ENCODE results near the gene WSB2. TPM values are rescaled to one million over a fixed set of nuclear protein-coding genes. Genes with fewer than 3 reads are reported as not detected.
A peak's percentile ranks its signal among the peaks of the same experiment; 100 is the strongest.
"Not testable (repeated sequence)": the region's sequence is repeated elsewhere in the genome, so short reads cannot be mapped to it uniquely, and the experiment has no call there.

WSB2 gene
- total and polyA plus RNA-seq, 9 of the 15 experiments (the other 6 are each of a cell fraction or from before 2014, with no cell fraction given), result 31.4 to 77.6 (median 52.6) TPM

DNA sequence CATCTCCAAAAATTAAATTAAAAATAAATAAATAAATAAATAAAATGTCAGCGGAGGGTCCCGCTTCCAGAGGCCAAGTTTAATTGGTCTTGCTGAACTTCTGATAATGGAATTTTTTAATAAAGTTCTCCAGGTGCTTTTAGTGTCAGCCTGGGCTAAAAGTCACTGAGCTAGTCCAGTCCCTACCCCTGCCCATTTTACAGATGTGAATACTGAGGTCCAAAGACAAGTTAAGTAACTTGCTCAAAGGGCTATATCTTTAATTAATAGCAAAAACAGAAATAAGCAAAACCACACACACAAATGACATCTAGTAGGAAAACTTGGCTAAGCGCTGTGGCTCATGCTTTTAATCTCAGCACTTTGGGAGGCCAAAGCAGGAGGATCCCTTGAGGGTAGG, 50.1 kb downstream of the WSB2 start (continued):
- TF ChIP-seq, protein P1, sequence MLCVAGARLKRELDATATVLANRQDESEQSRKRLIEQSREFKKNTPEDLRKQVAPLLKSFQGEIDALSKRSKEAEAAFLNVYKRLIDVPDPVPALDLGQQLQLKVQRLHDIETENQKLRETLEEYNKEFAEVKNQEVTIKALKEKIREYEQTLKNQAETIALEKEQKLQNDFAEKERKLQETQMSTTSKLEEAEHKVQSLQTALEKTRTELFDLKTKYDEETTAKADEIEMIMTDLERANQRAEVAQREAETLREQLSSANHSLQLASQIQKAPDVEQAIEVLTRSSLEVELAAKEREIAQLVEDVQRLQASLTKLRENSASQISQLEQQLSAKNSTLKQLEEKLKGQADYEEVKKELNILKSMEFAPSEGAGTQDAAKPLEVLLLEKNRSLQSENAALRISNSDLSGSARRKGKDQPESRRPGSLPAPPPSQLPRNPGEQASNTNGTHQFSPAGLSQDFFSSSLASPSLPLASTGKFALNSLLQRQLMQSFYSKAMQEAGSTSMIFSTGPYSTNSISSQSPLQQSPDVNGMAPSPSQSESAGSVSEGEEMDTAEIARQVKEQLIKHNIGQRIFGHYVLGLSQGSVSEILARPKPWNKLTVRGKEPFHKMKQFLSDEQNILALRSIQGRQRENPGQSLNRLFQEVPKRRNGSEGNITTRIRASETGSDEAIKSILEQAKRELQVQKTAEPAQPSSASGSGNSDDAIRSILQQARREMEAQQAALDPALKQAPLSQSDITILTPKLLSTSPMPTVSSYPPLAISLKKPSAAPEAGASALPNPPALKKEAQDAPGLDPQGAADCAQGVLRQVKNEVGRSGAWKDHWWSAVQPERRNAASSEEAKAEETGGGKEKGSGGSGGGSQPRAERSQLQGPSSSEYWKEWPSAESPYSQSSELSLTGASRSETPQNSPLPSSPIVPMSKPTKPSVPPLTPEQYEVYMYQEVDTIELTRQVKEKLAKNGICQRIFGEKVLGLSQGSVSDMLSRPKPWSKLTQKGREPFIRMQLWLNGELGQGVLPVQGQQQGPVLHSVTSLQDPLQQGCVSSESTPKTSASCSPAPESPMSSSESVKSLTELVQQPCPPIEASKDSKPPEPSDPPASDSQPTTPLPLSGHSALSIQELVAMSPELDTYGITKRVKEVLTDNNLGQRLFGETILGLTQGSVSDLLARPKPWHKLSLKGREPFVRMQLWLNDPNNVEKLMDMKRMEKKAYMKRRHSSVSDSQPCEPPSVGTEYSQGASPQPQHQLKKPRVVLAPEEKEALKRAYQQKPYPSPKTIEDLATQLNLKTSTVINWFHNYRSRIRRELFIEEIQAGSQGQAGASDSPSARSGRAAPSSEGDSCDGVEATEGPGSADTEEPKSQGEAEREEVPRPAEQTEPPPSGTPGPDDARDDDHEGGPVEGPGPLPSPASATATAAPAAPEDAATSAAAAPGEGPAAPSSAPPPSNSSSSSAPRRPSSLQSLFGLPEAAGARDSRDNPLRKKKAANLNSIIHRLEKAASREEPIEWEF (CRISPR knock-in tag; IDR thresholded peaks at IDR 0.05), result no peak
- TF ChIP-seq L3MBTL2 (IDR thresholded peaks at IDR 0.05), result no peak

DNA sequence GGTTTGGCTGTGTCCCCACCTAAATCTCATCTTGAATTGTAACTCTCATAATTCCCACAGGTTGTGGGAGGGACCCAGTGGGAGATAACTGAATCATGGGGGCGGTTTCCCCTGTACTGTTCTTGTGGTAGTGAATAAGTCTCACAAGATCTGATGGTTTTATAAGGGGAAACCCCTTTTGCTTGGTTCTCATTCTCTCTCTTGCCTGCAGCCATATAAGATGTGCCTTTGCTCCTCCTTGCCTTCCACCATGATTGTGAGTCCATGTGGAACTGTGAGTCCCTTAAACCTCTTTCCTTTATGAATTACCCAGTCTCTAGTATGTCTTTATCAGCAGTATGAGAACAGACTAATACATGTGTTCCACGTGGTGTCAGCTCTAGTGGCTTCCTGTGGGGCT, 61.2 kb downstream of the WSB2 start:
- H3K9me3 ChIP-seq (replicated peaks; ENCODE audit: control insufficient read depth, insufficient read depth, low read depth, low read length); H3K9me1 ChIP-seq (ENCODE audit: control insufficient read depth, insufficient read depth, low read length); H4K20me1 ChIP-seq (replicated peaks; ENCODE audit: control insufficient read depth, insufficient read depth, low read length); ATAC-seq; DNase-seq (ENCODE audit: extremely low read depth in 1 of 4, low spot score in 3 of 4); intact Hi-C loops (cut with micrococcal nuclease); H3K36me3 ChIP-seq (ENCODE audit: control insufficient read depth, insufficient read depth, low read length); H3K4me2 ChIP-seq (ENCODE audit: insufficient read depth, low read length); in situ Hi-C loops (cut with MboI); H3K27ac ChIP-seq (ENCODE audit: extremely low read depth, low read depth, low read length); H3K79me2 ChIP-seq (ENCODE audit: control insufficient read depth, insufficient read depth, low read length); H3K4me1 ChIP-seq (replicated peaks in 1 of 2; ENCODE audit: control insufficient read depth in 2 of 2, insufficient read depth in 2 of 2, low read length in 2 of 2); FAIRE-seq; H3K9ac ChIP-seq (ENCODE audit: insufficient read depth in 1 of 2, low read depth in 2 of 2, low read length in 2 of 2); CTCF ChIA-PET (ENCODE audit: low intra/inter-chr PET ratio); BruUV-seq (replicated peaks); H3K4me3 ChIP-seq; H3K27me3 ChIP-seq (ENCODE audit: control insufficient read depth in 2 of 2, insufficient read depth in 2 of 2, low read length in 2 of 2): not testable (repeated sequence)
- peak; percentile 90 for TF ChIP-seq ZNF431 (CRISPR knock-in tag; IDR thresholded peaks at IDR 0.05)
- POLR2A ChIA-PET, result interaction anchor here (1.1 kb wide), 1 partner anchor 14 kb away, joined by 3 read pairs; no protein-coding TSS in a partner anchor
- peak overlapping the region; percentile 66; the same call in 1 of the 2 replicates for H2AFZ ChIP-seq (ENCODE audit: low read depth, low read length)
- WGBS (ENCODE audit: insufficient coverage, low coverage, missing lambda C conversion rate), result 0% methylated on average over 2 of the region's 2 CpGs

Data from K562 (cell line).